Brain microvascular endothelial cell (primary cell): ENCODE results near the gene HIPK4.

ENCODE experiments used
- DNase-seq: peaks from one replicate; pipeline ENCODE4 v3.0.0-alpha.2; 2020
- H3K27ac ChIP-seq: fragments of 250-450 bp; sonication (Bioruptor Pico); 2 replicates; pipeline ENCODE4 v1.5.1; 2020; ENCODE audit warnings: mild to moderate bottlenecking, moderate library complexity
- H3K27me3 ChIP-seq: fragments of 250-450 bp; sonication (Bioruptor Pico); replicated peaks from 2 replicates; pipeline ENCODE4 v1.5.1; 2020; ENCODE audit warnings: mild to moderate bottlenecking
- H3K36me3 ChIP-seq: fragments of 250-450 bp; sonication (Bioruptor Pico); replicated peaks from 2 replicates; pipeline ENCODE4 v1.5.1; 2020; ENCODE audit warnings: mild to moderate bottlenecking
- H3K4me3 ChIP-seq: 2 replicates; pipeline ENCODE4 v1.5.1; 2011; ENCODE audit warnings: low read depth, mild to moderate bottlenecking, control low read depth, low read length, moderate library complexity
- CTCF ChIP-seq: IDR thresholded peaks from 2 replicates; pipeline ENCODE4 v1.5.1; 2011; ENCODE audit warnings: low read depth, mild to moderate bottlenecking, moderate library complexity, low read length, control low read depth, inconsistent platforms; ENCODE audit errors: missing control alignments
- in situ Hi-C: cut with HindIII; loops from 2 replicates; pipeline ENCODE4 v1.10.0; 2017; ENCODE audit warnings: low sequenced_read_pairs, low pct_ligation_motif_present

Gene HIPK4

GRCh38 chr19:40403262-40403984, 13.4 kb upstream of the HIPK4 start:
- H3K27me3 ChIP-seq, result no peaks in the 10 kb centered on the region
- DNase-seq, result peak; percentile 94
- H3K4me3 ChIP-seq, result peak overlapping the region; percentile 59
- no peaks in the 10 kb centered on the region for H3K36me3 ChIP-seq
- in situ Hi-C loops, result no loop called here
- no peak for TF ChIP-seq CTCF
- peak overlapping the region; percentile 6 for H3K27ac ChIP-seq

- H3K36me3 ChIP-seq, result no peaks in the 10 kb centered on the region
These were observed 10.6 kb upstream of the HIPK4 start for GRCh38 chr19:40400559-40400958.

GRCh38 chr19:40398417-40399131, 8.6 kb upstream of the HIPK4 start:
- TF ChIP-seq CTCF, result no peak
- peak overlapping the region; percentile 20 for H3K4me3 ChIP-seq
- H3K36me3 ChIP-seq, result no peaks in the 10 kb centered on the region
- peak; percentile 25 for DNase-seq
- in situ Hi-C loops, result no loop called here
- H3K27ac ChIP-seq, result no peak overlapping the region
- no peaks in the 10 kb centered on the region for H3K27me3 ChIP-seq

More at GRCh38 chr19:40400559-40400958, 10.6 kb upstream of the HIPK4 start:
- no peak for TF ChIP-seq CTCF
- in situ Hi-C loops, result no loop called here
- no peak for DNase-seq
- Histone ChIP-seq H3K27me3 (no peaks in the 10 kb centered on the region), H3K27ac (no peak overlapping the region), H3K4me3 (no peak overlapping the region)

GRCh38 chr19:40397568-40397906, 7.6 kb upstream of the HIPK4 start:
- Histone ChIP-seq H3K27me3 (no peaks in the 10 kb centered on the region), H3K36me3 (no peaks in the 10 kb centered on the region), H3K4me3 (no peak overlapping the region), H3K27ac (no peak overlapping the region)
- DNase-seq, result no peak
- in situ Hi-C loops, result no loop called here
- TF ChIP-seq CTCF, result no peak

- DNase-seq, result no peak
- TF ChIP-seq CTCF, result no peak
- in situ Hi-C loops, result no loop called here
- Histone ChIP-seq H3K27ac (no peak overlapping the region), H3K36me3 (no peaks in the 10 kb centered on the region), H3K4me3 (no peak overlapping the region), H3K27me3 (no peaks in the 10 kb centered on the region)
These were observed 7.0 kb upstream of the HIPK4 start for GRCh38 chr19:40396886-40397567.
